Adrenal gland (tissue), 12 donors: Measurements from ENCODE around the gene LRFN2. TPM values are rescaled to one million over a fixed set of nuclear protein-coding genes. Genes with fewer than 3 reads are reported as not detected.
A peak's percentile ranks its signal among the peaks of the same experiment; 100 is the strongest.

ENCODE experiments used
- DNase-seq, 7 donors: peaks; one replicate each; pipeline ENCODE4 v3.0.0-alpha.2; 2019 to 2020
- H3K27ac ChIP-seq, 5 donors: fragments of 200-600 bp; sonication (generic) in 4 of 5; 1 replicate in 3 of 5; 2 replicates in 2 of 5; pipeline versions ENCODE4 v1.5.1 to v1.8.0; 2016 to 2020; ENCODE audit warnings: mild to moderate bottlenecking in 1 of 5
- H3K27me3 ChIP-seq: fragments of 200-600 bp; 2 replicates; pipeline ENCODE4 v1.8.0; 2021
- H3K36me3 ChIP-seq, 2 donors: fragments of 200-600 bp; replicated peaks in 1 of 2; 1 replicate in 1 of 2; 2 replicates in 1 of 2; pipeline versions ENCODE4 v1.5.1 to v1.8.0; 2018 to 2022
- H3K4me1 ChIP-seq, 2 donors: fragments of 200-600 bp; replicated peaks in 1 of 2; 1 replicate in 1 of 2; 2 replicates in 1 of 2; pipeline versions ENCODE4 v1.5.1 to v1.8.0; 2018 to 2021
- H3K4me3 ChIP-seq, 4 donors: fragments of 200-600 bp; sonication (generic) in 3 of 4; one replicate each; pipeline ENCODE4 v1.5.1; 2016 to 2018
- H3K9me3 ChIP-seq, 3 donors: fragments of 200-600 bp; sonication (generic) in 1 of 3; replicated peaks in 1 of 3; 1 replicate in 2 of 3; 2 replicates in 1 of 3; pipeline versions ENCODE4 v1.5.1 to v1.8.0; 2016 to 2021
- CTCF ChIP-seq, 6 experiments: fragments of 450-650 bp in 4 of 6; fragments of 200-600 bp in 2 of 6; sonication (generic) in 1 of 6; IDR thresholded peaks; 1 replicate in 5 of 6; 2 replicates in 1 of 6; pipeline versions ENCODE4 v1.5.1 to v1.8.0; 2016 to 2021; ENCODE audit warnings: antibody characterized with exemption in 6 of 6, mild to moderate bottlenecking in 2 of 6, moderate library complexity in 1 of 6
- POLR2A ChIP-seq, 2 donors: fragments of 450-650 bp; IDR thresholded peaks; one replicate each; pipeline ENCODE4 v1.6.1; 2017; ENCODE audit warnings: antibody characterized with exemption in 2 of 2, mild to moderate bottlenecking in 2 of 2, moderate library complexity in 1 of 2
- WGBS, 4 donors: extraction: QIAGEN DNeasy Blood & Tissue Kit in 2 of 4; methylation state at CpG; one replicate each; pipeline versions ENCODE4 v1.1.5 to v1.1.7; 2013 to 2017; 5-methylcytosine and 5-hydroxymethylcytosine counted together
- intact Hi-C, 2 donors: fragments of 100-400 bp; cut with DNase I; formaldehyde crosslinking; loops; one replicate each; pipeline versions ENCODE4 v1.14.1 to v1.15.0; 2022 to 2023
- polyA plus RNA-seq, 3 donors: library from polyadenylated mRNA; stranded (reverse); fragments of 200-250 nt in 2 of 3; fragments of 350-450 nt in 1 of 3; fragmentation: Illumina TruSeq in 1 of 3; extraction: RNeasy Lipid Tissue Mini Kit (QIAGEN cat#74804) in 1 of 3; gene quantifications; one replicate each; pipeline ENCODE4 v1.2.3, GENCODE V29; 2013 to 2014
- total RNA-seq, 9 donors: library from RNA; depleted of rRNA in 4 of 9; stranded (reverse); fragments of >200 nt in 4 of 9; fragments of 120-200 nt in 1 of 9; fragmentation: NEBNext Ultra II Directional in 1 of 9; extraction: Animal tissue kit (Norgen Biotek cat#: 25700) in 1 of 9; gene quantifications; one replicate each; pipeline versions ENCODE4 v1.1.0 to v1.2.4, GENCODE V29; 2013 to 2023
- donor health status: healthy with polysubstance abuse.
- donor health status: Bipolar disorder and iron deficiency.
- donor health status: DM: yes; HTN: yes; CAD: no.
- donor health status: DM: no; HTN: no; CAD: no.
- donor health status: DM: no; HTN: no; CAD: no.
- donor health status: DM: yes; HTN: yes; CAD: no.

The LRFN2 gene
- total and polyA plus RNA-seq, 12 donors: 0.03 to 0.74 (median 0.16) TPM; not detected in 3

GRCh38 chr6:40524797-40525585 is 62.2 kb downstream of the LRFN2 start:
- no peak for DNase-seq
- no peak for TF ChIP-seq POLR2A (IDR thresholded peaks at IDR 0.05)
- Histone ChIP-seq H3K4me1 (peaks cover 0 to 7% of the 10 kb centered on the region in 2 donors), H3K27ac (no peak overlapping the region), H3K36me3 (no peaks in the 10 kb centered on the region), H3K27me3 (peaks cover under 1% of the 10 kb centered on the region), H3K4me3 (no peak overlapping the region), H3K9me3 (no peaks in the 10 kb centered on the region)
- 70 to 84% (median 83%) methylated on average over 6 of the region's 6 CpGs for WGBS, 4 donors
- intact Hi-C loops: no loop called here

GRCh38 chr6:40523505-40524172 is 63.5 kb downstream of the LRFN2 start:
- TF ChIP-seq POLR2A (IDR thresholded peaks at IDR 0.05) (no peak), CTCF (IDR thresholded peaks at IDR 0.05) (no peak)
- Histone ChIP-seq H3K4me3 (no peak overlapping the region), H3K4me1 (peaks cover 0 to 7% of the 10 kb centered on the region in 2 donors), H3K27ac (no peak overlapping the region), H3K9me3 (no peaks in the 10 kb centered on the region), H3K27me3 (peaks cover 8% of the 10 kb centered on the region), H3K36me3 (no peaks in the 10 kb centered on the region)
- whole genome bisulfite sequencing, 4 donors: 44 to 50% (median 49%) methylated on average over 3 to 5 of the region's 5 CpGs
- intact Hi-C loops: no loop called here
- peak in 3 of 7 donors; percentile 26 to 46 (median 29) for DNase-seq

GRCh38 chr6:40521496-40521895 is 65.7 kb downstream of the LRFN2 start:
- intact Hi-C loops: no loop called here
- H3K4me3 ChIP-seq: no peak overlapping the region
- H3K27me3 ChIP-seq: peaks cover 12% of the 10 kb centered on the region
- no peak for TF ChIP-seq POLR2A (IDR thresholded peaks at IDR 0.05)
- TF ChIP-seq CTCF (IDR thresholded peaks at IDR 0.05): no peak
- WGBS, 4 donors: 56 to 66% (median 61%) methylated on average over 6 of the region's 6 CpGs
- H3K4me1 ChIP-seq: peaks cover 0 to 7% of the 10 kb centered on the region in 2 donors
- no peaks in the 10 kb centered on the region for H3K36me3 ChIP-seq
- no peak overlapping the region for H3K27ac ChIP-seq
- no peaks in the 10 kb centered on the region for H3K9me3 ChIP-seq
- DNase-seq: peak in 1 of 7 donors; percentile 11

GRCh38 chr6:40520678-40521077 is 66.5 kb downstream of the LRFN2 start:
- WGBS, 4 donors: 63 to 82% (median 81%) methylated on average over 8 to 10 of the region's 10 CpGs

More at GRCh38 chr6:40520678-40521077, 66.5 kb downstream of the LRFN2 start:
- peaks cover 0 to under 1% of the 10 kb centered on the region in 2 donors for H3K4me1 ChIP-seq
- peaks cover 12% of the 10 kb centered on the region for H3K27me3 ChIP-seq
- intact Hi-C loops: no loop called here
- DNase-seq: no peak
- H3K4me3 ChIP-seq: no peak overlapping the region
- no peaks in the 10 kb centered on the region for H3K36me3 ChIP-seq
- H3K9me3 ChIP-seq: no peaks in the 10 kb centered on the region
- H3K27ac ChIP-seq: no peak overlapping the region
- no peak for TF ChIP-seq POLR2A (IDR thresholded peaks at IDR 0.05)
- no peak for TF ChIP-seq CTCF (IDR thresholded peaks at IDR 0.05)
